RPMI7951 (cell line): Measurements from ENCODE around the gene THAP8. TPM values are rescaled to one million over a fixed set of nuclear protein-coding genes. Genes with fewer than 3 reads are reported as not detected.
A peak's percentile ranks its signal among the peaks of the same experiment; 100 is the strongest.

ENCODE experiments used
- DNase-seq: peaks from one replicate; pipeline ENCODE4 v3.0.0-alpha.2; 2012; ENCODE audit warnings: low read depth
- total RNA-seq: library from RNA; depleted of rRNA; stranded (reverse); fragments of >200 nt; shearing (Covaris generic); gene quantifications from 2 replicates; pipeline ENCODE4 v1.2.3, GENCODE V29; 2014; rRNA removed

THAP8 gene, protein sequence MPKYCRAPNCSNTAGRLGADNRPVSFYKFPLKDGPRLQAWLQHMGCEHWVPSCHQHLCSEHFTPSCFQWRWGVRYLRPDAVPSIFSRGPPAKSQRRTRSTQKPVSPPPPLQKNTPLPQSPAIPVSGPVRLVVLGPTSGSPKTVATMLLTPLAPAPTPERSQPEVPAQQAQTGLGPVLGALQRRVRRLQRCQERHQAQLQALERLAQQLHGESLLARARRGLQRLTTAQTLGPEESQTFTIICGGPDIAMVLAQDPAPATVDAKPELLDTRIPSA
- total RNA-seq: 5.4 and 5.9 TPM in 2 replicates

DNA sequence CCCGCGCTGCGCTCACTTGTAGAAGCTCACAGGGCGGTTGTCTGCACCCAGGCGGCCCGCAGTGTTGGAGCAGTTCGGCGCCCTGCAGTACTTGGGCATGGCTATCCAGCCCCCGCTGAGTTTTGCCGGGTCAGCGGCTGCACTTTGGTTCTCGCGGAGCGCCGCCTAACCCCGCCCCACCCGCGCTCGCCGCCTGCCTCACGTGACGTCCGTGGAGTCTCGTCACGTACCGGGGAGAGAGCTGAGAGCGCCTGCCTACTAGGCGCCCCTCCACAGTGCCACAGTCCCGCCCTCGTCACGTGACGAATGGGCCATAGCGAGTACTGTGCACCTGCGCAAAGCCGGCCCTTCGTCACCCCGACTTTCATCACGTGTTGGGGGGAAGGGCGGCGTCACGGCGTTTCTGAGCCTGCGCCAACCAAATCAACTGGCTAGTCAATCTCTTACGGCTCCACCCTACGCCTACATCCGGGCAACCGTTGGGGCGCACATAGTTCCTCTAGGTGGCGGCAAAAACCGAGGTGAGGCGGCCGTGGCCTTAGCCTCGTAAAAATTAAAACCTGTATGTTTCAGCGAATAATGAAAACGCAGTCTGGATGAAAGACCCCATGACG, at the start of gene THAP8:
TSS of gene THAP8 (minus strand) at position 167 of the 614 bp plus-strand sequence. CDS start at position 99, 68 bp downstream.
- peak; percentile 99 for DNase-seq

DNA sequence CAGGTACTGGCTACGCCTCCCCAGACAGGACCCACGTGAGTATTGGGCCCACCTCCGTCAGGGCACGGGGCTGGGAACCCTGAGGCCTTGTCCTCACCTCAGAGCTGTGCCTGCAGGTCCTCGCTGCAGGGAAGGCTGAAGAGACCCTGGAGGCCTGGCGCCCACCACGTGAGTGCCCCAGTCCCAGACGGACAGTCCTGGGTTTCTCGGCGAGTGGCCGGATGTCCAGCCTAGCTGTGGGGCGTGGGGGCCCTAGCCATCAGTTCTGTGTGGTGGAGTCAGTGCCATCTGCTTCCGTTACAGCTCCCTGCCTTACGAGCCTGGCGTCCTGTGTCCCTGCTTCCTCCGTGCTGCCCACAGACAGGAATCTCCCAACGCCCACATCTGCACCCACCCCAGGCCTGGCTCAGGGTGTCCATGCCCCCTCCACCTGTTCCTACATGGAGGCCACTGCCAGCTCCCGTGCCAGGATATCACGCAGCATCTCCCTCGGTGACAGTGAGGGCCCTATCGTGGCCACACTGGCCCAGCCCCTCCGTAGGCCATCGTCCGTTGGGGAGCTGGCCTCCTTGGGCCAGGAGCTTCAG, 49.0 kb upstream of the THAP8 start:
- no peak for DNase-seq

DNA sequence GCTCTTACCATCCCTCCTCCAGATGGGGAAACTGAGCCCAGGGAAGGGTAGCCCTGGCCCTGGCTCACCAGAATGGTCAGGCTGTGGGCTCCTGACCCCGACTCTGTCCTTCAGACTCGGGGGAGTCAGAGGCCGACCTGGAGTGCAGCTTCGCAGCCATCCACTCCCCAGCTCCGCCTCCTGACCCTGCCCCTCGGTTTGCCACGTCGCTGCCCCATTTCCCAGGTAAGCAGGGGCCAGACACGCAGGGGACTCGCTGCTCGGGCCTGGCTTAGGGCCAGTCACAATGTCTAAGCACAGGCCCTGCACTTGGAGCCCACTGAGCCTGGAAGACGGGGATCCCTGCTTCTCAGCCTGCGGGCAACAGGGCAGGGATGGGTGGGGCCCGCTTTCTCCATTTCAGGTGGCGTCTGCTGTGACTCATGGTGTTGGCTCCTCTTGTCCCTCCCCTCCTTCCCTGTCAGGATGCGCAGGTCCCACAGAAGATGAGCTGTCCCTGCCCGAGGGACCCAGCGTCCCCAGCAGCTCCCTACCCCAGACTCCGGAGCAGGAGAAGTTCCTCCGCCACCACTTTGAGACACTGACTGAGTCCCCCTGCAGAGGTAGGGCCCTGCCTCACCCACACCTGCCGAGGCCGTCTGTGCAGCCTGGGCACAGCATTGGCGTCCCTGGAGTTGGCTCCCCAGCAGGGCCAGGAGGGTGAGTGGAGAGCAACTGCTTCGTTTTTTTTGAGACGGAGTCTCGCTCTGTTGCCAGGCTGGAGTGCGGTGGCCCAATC, 47.7 kb upstream of the THAP8 start:
- DNase-seq: no peak

DNA sequence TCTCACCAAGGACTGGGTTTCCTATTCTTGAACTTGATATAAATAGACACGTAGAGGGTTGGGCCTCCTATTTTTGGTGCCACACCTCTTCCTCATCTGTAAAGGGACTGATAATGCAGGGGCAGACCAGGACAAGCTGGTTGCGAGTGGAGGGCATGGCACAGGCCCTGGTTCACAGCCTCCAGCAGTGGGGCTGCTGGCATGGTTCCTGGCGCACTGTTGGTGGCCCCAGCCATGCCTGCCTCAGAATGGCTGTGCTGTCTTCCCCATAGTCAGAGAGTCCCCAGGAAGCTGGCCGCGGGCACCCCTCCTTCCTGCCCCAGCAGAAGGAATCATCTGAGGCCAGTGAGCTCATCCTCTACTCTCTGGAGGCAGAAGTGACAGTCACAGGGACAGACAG, 46.4 kb upstream of the THAP8 start:
- DNase-seq: no peak

DNA sequence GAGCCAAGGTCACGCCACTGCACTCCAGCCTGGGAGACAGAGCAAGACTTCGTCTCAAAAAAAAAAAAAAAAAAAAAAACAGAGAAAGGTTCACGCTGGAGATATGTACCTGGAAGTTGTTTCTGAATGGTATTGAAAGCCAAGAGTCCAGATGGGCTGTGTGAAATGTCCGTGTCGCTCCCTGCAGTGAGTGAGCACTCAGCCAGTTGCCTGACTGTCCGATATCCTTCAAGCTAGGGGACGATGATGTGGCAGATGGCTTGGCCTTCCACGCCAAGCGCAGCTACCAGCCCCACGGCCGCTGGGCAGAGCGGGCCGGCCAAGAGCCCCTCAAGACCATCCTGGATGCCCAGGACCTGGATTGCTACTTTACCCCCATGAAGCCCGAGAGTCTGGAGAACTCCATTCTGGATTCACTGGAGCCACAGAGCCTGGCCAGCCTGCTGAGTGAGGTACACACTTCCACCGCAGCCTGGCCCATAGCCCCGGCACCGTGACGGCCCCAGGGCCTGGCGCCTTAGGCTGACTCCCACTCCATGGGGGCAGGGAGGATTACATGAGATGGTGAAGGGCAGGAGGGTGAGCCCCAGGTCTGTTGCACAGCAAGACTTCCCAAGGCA, 45.2 kb upstream of the THAP8 start:
- DNase-seq: no peak

DNA sequence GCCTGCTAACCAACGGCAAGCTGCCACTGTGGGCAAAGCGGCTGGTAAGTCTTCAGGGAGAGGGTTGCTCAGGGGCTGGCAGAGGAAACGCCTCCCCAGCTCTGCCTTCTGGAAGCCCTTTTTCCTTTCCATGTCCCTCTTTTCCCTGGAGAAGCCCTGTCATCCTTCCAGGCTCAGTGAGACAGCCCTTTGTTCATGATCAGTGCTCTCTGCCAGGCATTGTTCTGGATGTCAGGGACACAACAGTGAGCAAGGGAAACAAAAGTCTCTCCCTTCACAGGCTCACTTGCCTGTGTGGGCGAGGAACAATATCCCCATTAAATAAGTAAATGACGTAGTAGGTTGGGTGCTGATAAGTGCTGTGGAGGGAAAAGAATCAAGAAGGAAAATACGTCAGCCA, 43.0 kb upstream of the THAP8 start:
- no peak for DNase-seq

DNA sequence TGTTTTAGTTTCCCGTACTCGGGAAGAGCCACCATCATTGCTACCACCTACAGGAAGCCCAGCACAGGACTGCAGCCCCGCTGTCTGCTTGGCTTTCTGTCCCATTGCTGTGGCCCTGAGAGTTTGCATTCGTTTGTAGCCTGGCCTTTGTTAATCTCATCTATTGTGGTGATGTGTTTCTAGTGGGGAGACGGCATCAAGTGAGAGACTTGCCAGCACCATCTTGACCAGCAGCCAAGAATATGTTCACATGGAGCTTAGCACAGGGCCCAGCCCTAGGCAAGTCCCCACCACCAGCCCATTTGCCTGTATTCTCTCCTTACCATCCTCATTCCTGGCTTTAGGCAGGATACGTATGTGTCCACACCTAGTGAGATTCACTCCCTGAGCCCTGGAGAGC, 39.6 kb upstream of the THAP8 start:
- no peak for DNase-seq

DNA sequence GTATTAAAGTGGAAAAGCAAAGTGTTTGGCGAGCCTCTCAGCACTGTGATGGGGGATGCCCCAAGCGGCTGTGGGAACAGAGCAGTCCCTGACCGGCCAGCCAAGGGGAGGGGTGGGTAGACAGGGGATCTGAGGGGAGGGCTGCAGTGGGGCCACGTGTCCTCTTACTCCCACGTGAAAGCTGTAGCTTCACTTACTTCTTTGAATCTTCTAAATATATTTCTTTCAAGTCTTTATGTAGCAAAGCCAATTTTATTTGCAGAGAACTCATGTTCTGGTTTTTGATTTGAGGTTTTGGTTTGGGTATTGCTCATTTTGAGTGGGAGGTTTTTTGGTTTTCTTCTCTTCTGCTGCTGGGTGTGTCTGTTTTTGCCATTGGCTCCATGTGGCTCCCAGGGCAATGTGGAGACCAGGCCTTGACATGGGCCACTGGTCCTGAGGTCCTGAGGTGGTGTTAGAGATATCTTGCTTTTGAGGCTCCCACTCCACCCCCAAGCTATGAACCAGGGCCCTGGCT, 39.1 kb upstream of the THAP8 start:
- DNase-seq: no peak

DNA sequence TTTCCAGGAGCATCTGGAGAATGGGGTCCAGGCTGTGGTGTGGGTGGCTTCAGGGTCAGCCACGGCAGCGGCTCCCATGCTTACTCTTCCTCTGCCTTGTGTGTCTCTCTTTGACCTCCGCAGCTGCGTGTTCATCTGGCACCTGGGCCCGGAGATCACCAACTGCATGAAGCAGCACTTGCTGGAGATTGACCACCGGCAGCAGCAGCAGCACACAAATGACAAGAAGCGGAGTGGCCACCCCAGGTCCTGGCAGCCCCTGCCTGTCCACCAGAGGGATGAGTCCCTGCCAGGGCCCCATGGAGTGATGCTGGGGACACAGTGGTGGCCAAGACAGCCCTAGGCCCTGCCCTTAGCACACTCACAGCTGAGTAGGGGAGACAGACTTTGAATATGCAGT, 38.5 kb upstream of the THAP8 start:
- DNase-seq: no peak

DNA sequence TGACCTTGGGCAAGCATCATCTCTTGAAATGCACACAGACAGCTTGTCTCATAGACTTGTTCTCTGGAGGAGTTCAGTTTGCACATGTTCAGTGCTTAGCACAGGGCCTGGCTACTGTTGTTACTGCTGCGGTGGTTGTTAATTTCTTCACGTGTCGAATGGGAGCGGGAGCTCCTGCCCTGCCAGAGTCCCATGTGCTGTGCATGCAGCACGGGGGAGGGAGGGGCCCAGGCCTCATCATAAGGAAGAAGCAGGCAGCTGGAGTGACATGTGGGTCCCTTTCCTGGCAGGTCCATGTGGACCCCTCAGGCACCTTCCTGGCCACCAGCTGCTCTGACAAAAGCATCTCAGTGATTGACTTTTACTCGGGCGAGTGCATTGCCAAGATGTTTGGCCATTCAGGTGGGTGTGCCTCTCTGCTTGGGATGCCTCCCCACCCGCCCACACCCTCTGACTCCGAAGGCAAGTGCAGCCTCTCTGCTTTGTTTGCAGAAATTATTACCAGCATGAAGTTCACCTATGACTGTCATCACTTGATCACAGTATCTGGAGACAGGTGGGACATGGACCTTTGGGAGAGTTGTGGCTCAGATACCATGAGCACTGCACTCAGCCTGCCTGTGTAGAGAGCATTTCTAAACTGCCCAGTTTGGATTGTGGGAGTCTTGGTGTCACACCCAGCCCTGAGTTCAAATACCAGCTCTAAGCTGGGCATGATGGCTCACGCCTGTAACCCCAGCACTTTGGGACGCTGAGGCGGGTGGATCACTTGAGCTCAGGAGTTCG, 37.0 kb upstream of the THAP8 start:
- DNase-seq: no peak

DNA sequence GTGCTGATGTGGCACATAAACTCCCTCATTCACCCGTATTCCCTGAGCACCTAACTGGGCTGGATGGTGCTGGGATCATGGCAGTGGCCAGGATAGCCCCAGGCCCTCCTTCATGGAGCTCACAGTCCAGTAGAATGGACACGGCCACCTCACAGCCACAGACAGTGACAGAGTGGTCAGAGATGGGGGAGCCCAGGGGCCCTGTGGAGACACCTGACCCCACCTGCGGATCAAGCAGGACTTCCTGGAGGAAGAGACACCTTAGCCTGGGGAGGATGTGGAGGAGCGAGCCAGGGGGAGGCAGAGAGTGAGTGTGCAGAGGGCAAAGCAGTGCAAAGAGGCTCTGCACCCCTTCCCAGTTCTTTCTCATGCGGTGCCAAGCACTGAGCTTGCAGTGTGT, 35.8 kb upstream of the THAP8 start:
- DNase-seq: no peak

DNA sequence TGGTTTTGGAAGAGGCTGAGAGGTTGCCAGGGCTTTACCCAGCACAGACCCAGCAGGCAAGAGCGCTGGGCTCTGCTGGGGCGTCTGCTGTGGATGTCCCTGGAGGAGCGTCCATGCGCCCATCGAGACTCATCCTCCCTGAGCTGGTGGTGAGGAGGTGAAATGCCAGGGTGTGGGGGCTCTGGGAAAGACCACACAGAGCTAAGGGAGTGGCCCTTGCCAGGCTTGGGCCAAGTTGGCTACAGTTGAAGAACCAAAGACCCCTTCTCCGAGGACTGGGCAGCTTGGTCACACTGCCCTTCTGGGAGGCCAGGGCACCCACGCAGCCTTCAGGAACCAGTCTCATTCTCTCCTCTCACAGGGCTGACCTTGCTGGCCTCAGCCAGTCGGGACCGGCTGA, 32.2 kb upstream of the THAP8 start:
- DNase-seq: no peak

DNA sequence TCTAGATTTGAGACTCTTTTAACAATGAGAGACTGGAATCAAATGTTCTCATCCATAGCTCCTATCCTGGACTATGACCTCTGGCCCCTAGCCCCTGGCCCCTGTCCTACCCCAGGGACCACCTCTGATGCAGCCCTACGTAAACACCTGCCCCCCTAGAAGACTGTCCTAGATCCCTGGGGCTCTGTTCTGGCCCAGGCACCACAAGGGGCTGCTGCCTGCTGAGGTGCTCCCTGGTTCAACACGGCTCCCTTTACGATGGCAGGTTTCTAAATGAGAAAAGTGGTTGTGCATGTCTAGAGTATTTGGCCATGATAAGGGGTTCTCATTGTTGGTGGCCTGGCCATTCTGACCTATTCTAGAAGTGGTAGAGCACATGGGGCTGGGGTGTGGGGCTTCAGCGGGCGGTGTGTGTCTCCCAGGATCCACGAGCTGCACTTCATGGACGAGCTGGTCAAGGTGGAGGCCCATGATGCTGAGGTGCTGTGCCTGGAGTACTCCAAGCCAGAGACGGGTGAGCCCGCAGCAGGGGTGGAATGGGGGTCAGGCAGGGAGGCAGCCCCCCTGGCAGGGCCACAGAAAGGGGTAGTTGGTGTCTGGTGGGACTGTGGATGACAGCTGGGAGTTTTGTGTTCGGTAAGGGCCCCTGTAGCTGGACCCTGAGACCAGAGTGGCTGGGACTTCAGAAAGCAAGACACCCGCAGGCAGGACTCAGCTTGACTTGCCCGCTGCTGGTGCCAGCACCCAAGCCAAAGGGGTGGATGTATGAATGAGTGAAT, 30.3 kb upstream of the THAP8 start:
- no peak for DNase-seq

DNA sequence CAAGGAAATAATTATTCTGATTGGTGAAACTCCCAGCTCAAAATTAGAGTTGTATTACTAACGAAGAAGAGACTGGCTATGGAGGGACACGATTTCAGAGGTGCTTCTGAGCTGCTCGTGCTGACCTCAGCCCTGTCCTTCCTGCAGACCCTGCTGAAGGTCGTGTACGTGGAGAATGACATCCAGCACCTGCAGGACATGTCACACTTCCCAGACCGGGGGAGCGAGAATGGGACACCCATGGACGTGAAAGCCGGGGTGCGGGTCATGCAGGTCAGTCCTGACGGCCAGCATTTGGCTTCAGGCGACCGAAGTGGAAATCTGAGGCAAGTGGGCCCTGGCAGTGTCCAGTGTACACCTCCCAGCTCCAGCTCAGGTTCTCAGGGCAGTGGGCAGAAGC, 28.8 kb upstream of the THAP8 start:
- DNase-seq: no peak

DNA sequence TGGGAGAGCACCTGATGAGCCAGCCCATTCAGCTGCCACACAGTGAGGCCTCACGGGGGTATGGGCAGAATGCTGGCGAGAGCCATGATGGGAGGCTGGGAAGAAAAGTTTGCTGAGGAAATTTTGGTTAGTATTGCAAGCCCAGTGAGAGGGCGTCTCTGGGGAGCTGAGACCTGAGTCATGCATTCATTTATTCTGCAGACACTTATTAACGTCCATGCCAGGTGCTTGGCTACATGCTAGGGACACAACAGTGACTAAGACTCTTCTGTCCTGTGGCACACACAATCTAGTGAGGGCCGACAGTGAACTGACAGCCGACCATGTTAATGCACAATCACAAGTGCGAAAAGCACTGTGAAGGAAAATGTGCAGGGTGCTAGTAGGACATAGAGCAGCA, 27.8 kb upstream of the THAP8 start:
- no peak for DNase-seq

DNA sequence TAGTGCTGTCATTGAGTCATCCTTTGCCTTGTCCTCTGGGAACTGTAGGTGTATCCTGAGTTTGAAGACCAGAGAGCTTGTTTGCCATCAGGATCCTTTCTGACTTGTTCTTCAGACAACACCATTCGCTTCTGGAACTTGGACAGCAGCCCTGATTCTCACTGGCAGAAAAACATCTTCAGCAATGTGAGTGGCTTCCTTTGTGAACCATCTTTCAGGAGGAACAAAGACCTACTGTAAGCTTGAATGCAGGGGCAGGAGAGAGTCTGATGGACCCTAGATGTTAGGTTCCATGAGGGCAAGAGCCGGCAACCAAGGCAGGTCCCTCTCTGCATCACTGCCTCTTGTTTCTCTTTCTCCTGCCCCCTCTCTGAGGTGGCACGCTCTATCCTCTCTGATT, 27.3 kb upstream of the THAP8 start:
- DNase-seq: no peak

DNA sequence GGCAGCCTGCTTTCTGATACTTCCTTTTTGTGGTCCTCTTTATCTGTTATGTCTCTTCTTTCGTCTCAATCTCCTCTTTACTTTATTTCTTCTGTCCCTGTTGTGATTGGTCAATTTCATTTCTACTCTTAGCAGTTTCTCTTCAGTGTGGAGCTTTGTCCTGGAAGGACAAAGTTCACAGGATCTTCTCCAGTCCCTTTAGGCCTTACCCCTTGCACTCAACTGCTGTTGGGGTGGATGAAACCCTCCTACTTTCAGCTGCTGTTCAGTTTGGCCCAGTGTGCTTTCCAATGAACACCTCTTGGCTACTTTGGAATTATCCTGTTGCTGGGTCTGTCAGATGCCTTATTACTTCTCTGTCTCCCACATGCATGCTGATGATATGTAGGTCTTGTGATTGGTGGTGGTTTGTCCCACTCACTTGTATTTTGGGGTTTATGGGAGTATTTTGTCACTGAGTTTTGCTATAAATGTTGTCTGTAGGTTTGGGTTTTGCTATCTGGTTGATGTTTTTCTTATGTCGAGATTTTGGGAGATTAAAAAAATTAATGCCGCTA, 25.4 kb upstream of the THAP8 start:
- DNase-seq: no peak

DNA sequence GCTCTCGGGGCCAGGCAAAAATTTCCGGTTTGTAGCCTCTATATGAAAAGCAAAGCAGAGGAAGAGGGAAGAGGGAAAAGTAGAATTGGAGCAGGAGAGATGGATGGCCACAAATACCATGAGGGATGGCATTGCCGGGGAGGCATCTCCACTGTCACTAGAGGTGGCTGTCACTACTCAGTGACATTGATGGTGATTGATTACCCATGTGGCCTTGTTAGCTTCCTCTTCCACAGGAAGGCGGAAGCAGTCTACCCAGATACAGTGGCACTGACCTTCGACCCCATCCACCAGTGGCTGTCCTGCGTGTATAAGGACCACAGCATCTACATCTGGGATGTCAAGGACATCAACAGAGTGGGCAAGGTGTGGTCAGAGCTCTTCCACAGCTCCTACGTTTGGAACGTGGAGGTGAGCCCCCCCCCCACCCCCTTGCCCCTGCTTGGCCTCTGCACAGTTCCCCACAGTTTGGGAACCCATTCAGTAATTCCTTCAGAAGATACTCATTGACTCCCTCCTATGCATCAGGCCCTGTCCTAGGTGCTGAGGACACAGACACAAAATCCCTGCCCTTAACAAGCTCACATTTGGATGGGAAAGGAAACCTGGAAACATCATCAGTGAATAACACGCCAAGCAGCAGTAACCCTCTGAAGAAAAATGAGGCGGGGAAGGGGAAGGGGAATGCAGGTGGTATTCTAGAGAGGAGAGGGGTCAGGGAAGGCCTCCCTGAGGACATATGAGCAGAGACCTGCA, 19.2 kb upstream of the THAP8 start:
- no peak for DNase-seq

DNA sequence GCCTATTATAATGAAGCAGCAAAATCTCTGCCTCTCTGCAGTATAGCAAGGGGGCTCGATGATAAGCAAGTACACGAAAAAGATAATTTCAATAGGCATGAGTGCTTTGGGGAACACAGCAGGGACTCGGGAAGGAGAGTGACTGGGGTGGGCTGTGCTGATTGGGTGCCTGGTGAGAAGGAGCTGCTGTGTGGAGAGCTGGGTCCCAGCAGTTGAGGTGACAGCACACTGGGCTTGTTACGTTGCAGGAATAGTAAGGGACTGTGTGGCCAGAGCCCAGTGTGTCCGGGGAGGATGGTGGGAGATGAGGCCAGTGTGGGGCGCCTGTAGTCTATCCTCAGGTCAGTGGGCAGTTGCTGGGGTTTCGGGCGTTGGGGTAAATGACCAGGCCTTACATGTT, 18.0 kb upstream of the THAP8 start:
- DNase-seq: no peak
